ENCODE data around the gene SOX21.

SOX21 gene

DNA sequence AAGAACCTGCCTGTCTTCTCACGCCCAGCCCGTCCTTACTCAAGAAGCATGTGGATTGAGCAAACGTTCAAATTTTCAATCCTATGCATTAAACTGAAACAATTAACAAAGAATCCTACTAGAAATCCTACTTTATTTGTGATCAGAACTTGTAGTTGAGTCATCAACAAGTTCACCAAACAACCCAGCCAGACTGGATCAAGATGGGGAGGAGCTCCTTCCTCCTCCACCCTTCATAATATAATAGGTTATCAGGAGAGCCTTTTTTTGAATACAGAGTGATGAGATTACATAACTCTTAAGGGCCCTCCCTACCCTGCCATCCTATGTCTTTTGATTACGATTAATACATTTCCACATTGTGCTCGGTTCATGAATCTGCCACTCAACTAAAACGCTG, 32.7 kb downstream of the SOX21 start:
- DNase-seq (ENCODE audit: low read depth) = no peak

DNA sequence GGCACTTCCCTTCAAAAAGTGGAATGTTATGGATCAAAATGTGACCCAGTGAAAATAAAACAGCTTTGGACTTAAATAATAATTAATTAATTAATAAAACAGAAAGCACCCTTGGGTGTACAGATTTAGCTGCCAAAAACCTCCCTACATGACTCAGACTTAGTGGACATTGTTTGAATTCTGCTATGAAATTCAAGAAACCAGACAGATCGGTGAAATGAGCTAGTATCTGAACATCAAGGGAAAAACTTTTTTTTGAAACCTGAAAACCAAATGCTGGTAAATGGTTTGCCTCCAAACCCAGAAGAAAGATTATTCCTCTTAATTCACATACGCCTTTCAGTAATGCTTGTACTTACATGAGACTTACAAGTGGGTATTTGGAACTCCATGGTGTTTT, 33.5 kb downstream of the SOX21 start:
- no peak for DNase-seq (ENCODE audit: low read depth)

DNA sequence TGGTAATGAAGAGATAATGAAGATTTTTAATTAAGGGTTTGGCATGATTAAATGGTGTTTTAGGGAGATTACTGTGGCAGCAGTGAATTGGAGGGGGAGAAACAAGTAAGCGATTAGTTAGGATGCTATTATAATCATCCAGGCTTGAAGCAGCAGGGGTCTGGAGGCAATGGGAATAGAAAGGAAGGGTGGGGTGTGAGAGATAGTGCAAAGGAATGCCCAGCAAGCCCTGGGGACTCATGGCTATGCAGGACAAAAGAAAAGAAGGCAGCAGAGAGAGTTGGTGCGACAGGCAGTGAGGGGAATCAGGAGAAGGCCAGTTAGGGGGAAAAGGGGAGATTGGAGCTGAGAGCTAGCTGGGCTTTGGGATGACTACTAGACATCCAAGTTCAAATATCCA, 34.5 kb downstream of the SOX21 start:
- no peak for DNase-seq (ENCODE audit: low read depth)

DNA sequence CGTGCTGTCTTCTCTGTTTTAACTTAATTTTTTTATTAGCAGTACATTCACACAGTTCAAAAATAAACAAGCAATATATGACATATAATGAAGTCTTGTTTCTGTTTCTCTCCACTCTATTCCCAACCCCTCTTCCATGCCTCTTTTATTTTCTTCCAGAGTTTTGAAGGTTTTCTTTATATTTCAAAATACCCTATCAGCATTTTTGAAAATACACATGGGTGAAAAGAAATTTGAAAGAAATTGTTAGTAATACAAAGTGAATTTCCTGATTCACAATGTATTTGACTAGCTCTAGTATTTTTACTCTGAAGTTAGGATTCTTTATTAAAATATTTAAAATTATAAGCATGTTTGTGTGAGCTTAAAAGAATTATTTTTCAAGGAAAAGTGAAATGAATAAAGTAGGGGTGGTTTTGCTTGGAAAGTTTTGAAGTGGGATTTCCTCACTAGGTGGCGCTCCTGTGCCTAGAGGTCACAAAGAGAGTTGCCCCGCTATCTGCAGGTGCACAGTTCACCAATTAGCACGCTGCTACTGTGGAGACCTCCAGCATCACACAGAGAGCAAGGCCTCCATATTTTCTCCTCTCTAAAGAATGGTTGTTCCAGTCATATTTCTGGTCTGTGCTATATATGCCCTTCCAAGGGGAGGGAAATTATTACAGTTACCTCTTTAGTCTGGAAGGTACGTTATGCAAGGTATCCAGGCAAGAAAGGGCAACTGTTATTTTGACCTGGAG, 37.6 kb downstream of the SOX21 start:
- peak; percentile 65 for DNase-seq (ENCODE audit: low read depth)

DNA sequence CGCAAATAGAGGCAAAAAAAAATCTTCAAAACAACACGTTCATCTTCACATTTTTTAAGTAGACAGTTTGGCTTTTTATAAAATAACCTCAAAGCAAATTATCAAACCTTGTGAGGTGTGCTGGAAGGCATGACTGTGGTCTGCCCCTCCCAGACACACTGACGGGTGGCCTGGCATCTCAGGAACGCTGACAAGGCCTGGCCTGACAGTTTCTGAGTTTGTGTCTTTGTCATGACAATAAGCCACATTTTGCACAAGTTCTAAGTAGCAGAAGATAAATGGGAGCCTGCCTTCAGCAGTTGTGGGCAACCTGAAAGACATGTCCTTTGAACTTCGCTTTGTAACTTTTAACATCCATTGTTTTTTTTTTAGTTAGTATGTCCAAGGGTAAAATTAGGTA, 38.5 kb downstream of the SOX21 start:
- no peak for DNase-seq (ENCODE audit: low read depth)

DNA sequence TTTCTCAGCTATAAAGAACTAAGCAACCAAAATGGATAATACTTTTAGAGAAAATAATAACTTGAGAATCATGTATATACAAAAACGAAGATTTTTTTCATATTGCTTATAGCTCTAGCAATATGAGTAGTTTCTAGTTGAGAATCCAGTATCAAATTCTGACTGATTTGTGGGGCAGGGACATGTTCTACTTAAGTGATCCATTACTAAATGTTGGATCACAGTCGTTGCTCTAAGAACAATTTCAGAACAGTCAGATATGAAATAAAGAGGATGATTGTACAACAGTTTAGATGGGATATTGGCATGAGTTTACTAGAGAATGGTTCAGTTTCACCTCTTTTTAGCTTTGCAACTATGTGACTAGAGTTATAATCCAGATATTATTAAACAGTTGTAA, 39.9 kb downstream of the SOX21 start:
- no peak for DNase-seq (ENCODE audit: low read depth)

- no peak for DNase-seq (ENCODE audit: low read depth)
These were observed 45.2 kb downstream of the SOX21 start for GRCh38 chr13:94667190-94667589.

DNA sequence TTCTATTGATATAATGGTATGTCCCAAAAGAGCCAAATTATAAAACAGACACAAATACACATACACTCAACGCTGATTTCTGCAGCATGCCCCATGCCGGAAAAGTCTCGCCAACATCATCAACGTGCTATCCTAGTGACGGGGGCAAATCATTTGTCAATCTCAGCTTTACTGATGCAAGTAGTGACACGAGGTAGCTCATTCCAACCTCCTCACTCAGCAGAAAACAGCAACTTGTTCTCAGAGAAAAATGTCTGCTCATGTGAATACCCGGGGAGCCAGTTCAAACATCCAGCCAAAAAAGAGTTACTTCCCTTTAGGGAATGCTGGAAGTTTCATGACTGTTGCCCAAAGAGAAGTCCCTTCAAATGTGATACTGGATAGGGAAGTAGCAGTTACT, 46.3 kb downstream of the SOX21 start:
- no peak for DNase-seq (ENCODE audit: low read depth)

- no peak for DNase-seq (ENCODE audit: low read depth)
These were observed 47.5 kb downstream of the SOX21 start for GRCh38 chr13:94664889-94665288.

DNA sequence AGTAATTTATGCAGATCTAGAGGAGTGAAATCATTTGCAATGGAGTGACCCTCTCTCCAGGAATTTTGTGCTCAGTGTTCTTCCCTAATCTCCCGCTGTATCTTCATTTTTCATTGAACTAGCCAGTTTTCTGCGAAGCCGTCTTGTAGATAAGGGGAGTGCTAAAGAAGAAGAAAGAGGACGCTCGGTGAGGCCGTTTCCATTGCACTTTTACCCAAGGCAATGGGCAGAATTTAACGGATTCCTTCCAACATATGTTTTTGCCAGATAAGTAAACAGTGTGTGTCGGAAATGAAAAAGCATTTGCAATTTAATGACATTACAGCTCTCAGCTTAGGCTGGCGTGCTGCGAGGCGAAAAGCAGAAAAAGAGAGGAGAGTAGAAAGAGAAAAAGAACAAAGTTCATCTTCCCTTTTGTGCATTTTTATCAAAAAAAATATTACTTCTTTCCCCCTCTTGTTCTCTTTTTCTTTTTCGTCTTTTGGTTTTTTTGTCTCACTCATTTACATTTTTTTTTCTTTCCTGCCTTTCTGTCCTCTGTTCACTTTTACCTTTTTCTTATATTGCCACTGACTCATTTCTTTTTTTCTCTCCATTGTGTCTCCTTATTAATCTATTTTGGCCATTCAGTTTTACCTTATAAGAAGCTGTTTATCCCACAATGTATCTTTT, 49.9 kb downstream of the SOX21 start:
- no peak for DNase-seq (ENCODE audit: low read depth)

DNA sequence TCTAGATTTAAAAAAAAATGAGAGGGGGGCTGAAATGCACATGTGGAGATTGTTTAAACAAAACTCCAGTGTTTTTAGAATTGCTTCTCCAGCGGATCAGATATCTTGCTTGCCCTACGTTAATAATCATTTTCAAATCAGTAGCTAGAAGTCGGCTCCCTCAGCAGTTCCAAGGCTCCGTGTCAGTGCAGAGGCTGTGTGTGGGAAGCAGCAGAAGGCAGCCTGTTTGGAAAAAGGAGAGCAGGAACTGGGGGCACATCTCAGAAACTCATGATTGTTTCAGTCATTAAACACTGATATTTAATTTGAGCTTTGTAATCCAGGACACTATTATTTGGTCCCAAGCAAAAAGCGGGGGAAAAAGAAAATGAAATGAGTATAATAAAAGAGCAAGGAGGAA, 50.9 kb downstream of the SOX21 start:
- no peak for DNase-seq (ENCODE audit: low read depth)

- DNase-seq (ENCODE audit: low read depth) = peak; percentile 54
These were observed 51.5 kb downstream of the SOX21 start for GRCh38 chr13:94660695-94661326.
